Thyroid gland (tissue), 4 donors: ENCODE measurements around the gene KCNQ1OT1.

Source experiments
- CTCF ChIP-seq, 6 experiments: fragments of 200-600 bp in 3 of 6; fragments of 450-650 bp in 3 of 6; sonication (generic) in 3 of 6; IDR thresholded peaks; one replicate each; pipeline ENCODE4 v1.5.1; 2016 to 2019; ENCODE audit warnings: antibody characterized with exemption in 6 of 6, mild to moderate bottlenecking in 2 of 6, inconsistent platforms in 1 of 6, moderate library complexity in 1 of 6
- POLR2A ChIP-seq, 2 donors: fragments of 450-650 bp; IDR thresholded peaks; one replicate each; pipeline ENCODE4 v1.6.1; 2017; ENCODE audit warnings: antibody characterized with exemption in 2 of 2, mild to moderate bottlenecking in 2 of 2, moderate library complexity in 1 of 2

- TF ChIP-seq CTCF (IDR thresholded peaks at IDR 0.05) (no peak), POLR2A (IDR thresholded peaks at IDR 0.05) (no peak)
Measured at GRCh38 chr11:2657697-2658284, 42.0 kb downstream of the KCNQ1OT1 start.
